ENCODE results near the gene RDH12. TPM values are rescaled to one million over a fixed set of nuclear protein-coding genes. Genes with fewer than 3 reads are reported as not detected.
"Not testable (repeated sequence)": the region's sequence is repeated elsewhere in the genome, so short reads cannot be mapped to it uniquely, and the experiment has no call there.

Gene RDH12
- total RNA-seq, 1 experiment from 2014 or later = 0.27 TPM

GRCh38 chr14:67718265-67718664, 16.6 kb downstream of the RDH12 start (continued):
- TF ChIP-seq SRF (IDR thresholded peaks at IDR 0.05; ENCODE audit: low read depth) = no peak

- H3K4me2 ChIP-seq (ENCODE audit: low read length); H3K4me3 ChIP-seq (replicated peaks in 1 of 2; ENCODE audit: low read depth in 1 of 2, low read length in 2 of 2); DNase-seq (ENCODE audit: low read depth, low spot score); H3K4me1 ChIP-seq (ENCODE audit: control insufficient read depth in 1 of 2, insufficient read depth in 2 of 2, low read length in 2 of 2); H3K27ac ChIP-seq (ENCODE audit: low read depth, low read length); POLR2A ChIA-PET; RAD21 ChIA-PET (ENCODE audit: low non-redundant PET in 1 of 2, low total read pairs in 2 of 2, uncharacterized antibody in 2 of 2, unreplicated experiment in 2 of 2); H3K9me2 ChIP-seq (ENCODE audit: insufficient read depth); H4K20me1 ChIP-seq (ENCODE audit: insufficient read depth); H2AFZ ChIP-seq (ENCODE audit: low read depth, low read length, poor library complexity, severe bottlenecking); H3K9ac ChIP-seq (ENCODE audit: low read length); H3K9me3 ChIP-seq (ENCODE audit: control insufficient read depth in 1 of 2, insufficient read depth in 1 of 2, low read depth in 1 of 2, low read length in 2 of 2); H3K27me3 ChIP-seq (ENCODE audit: insufficient read depth, low read length); BruUV-seq (replicated peaks); H3K36me3 ChIP-seq (ENCODE audit: control insufficient read depth in 1 of 2, insufficient read depth in 2 of 2, low read length in 2 of 2); ATAC-seq; intact Hi-C loops (cut with micrococcal nuclease); H3K79me2 ChIP-seq (ENCODE audit: insufficient read depth, low read length); CTCF ChIA-PET: not testable (repeated sequence)
These were observed 17.7 kb downstream of the RDH12 start for GRCh38 chr14:67719385-67719784.

DNA sequence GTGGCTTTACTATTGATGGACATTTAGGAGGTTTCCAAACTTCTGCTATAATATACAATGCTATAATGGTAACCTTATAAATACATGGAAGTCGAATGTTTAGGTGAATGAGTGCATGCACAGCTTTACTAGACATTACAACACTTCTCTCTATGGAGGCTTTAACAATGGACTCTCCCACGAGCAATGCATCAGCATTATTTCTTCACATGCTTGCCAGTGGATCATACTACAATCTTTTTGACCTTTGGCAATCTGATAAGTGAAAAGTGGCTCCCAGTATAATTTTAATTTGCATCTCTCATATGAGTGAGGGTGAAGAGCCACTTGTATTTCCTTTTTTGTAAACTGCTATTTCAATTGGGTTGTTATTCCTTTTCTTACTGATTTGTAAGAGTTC, 18.2 kb downstream of the RDH12 start:
- H3K9me3 ChIP-seq (ENCODE audit: control insufficient read depth in 1 of 2, insufficient read depth in 1 of 2, low read depth in 1 of 2, low read length in 2 of 2) = no peaks in the 10 kb centered on the region
- H3K27ac ChIP-seq (ENCODE audit: low read depth, low read length) = no peak overlapping the region
- no peaks in the 10 kb centered on the region for H3K9me2 ChIP-seq (ENCODE audit: insufficient read depth)
- H3K4me3 ChIP-seq (replicated peaks in 1 of 2; ENCODE audit: low read depth in 1 of 2, low read length in 2 of 2) = no peak overlapping the region
- H2AFZ ChIP-seq (ENCODE audit: low read depth, low read length, poor library complexity, severe bottlenecking) = no peak overlapping the region
- no TSS peak for BruUV-seq (replicated peaks)
- ATAC-seq (no peak), DNase-seq (ENCODE audit: low read depth, low spot score) (no peak)
- RAD21 ChIA-PET (ENCODE audit: low non-redundant PET in 1 of 2, low total read pairs in 2 of 2, uncharacterized antibody in 2 of 2, unreplicated experiment in 2 of 2) = no interaction called here
- H3K4me2 ChIP-seq (ENCODE audit: low read length) = no peak overlapping the region
- POLR2A ChIA-PET = no interaction called here
- intact Hi-C loops (cut with micrococcal nuclease) = no loop called here
- TF ChIP-seq RAD21 (IDR thresholded peaks at IDR 0.05; ENCODE audit: low read depth) (no peak), ELF1 (IDR thresholded peaks at IDR 0.05; ENCODE audit: borderline replicate concordance, low read depth) (no peak), ZBTB33 (IDR thresholded peaks at IDR 0.05; ENCODE audit: extremely low read depth, insufficient replicate concordance, low read length) (no peak), FOSL1 (IDR thresholded peaks at IDR 0.05; ENCODE audit: low read depth) (no peak), ZFX (IDR thresholded peaks at IDR 0.05) (no peak), EZH2 (IDR thresholded peaks at IDR 0.05) (no peak), CTCF (IDR thresholded peaks at IDR 0.05 in 2 of 3, conservative IDR thresholded peaks at IDR 0.05 in 1 of 3; ENCODE audit: borderline replicate concordance in 1 of 3, insufficient read depth in 1 of 3, low read depth in 2 of 3, low read length in 2 of 3) (no peak)
- TF ChIP-seq, protein P1, sequence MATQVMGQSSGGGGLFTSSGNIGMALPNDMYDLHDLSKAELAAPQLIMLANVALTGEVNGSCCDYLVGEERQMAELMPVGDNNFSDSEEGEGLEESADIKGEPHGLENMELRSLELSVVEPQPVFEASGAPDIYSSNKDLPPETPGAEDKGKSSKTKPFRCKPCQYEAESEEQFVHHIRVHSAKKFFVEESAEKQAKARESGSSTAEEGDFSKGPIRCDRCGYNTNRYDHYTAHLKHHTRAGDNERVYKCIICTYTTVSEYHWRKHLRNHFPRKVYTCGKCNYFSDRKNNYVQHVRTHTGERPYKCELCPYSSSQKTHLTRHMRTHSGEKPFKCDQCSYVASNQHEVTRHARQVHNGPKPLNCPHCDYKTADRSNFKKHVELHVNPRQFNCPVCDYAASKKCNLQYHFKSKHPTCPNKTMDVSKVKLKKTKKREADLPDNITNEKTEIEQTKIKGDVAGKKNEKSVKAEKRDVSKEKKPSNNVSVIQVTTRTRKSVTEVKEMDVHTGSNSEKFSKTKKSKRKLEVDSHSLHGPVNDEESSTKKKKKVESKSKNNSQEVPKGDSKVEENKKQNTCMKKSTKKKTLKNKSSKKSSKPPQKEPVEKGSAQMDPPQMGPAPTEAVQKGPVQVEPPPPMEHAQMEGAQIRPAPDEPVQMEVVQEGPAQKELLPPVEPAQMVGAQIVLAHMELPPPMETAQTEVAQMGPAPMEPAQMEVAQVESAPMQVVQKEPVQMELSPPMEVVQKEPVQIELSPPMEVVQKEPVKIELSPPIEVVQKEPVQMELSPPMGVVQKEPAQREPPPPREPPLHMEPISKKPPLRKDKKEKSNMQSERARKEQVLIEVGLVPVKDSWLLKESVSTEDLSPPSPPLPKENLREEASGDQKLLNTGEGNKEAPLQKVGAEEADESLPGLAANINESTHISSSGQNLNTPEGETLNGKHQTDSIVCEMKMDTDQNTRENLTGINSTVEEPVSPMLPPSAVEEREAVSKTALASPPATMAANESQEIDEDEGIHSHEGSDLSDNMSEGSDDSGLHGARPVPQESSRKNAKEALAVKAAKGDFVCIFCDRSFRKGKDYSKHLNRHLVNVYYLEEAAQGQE (IDR thresholded peaks at IDR 0.05; ENCODE audit: low read depth) = no peak
- TF ChIP-seq, protein P2, sequence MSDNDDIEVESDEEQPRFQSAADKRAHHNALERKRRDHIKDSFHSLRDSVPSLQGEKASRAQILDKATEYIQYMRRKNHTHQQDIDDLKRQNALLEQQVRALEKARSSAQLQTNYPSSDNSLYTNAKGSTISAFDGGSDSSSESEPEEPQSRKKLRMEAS (IDR thresholded peaks at IDR 0.05) = no peak
- H3K9ac ChIP-seq (ENCODE audit: low read length) = no peak overlapping the region
- no peaks in the 10 kb centered on the region for H4K20me1 ChIP-seq (ENCODE audit: insufficient read depth)
- peaks cover 6% of the 10 kb centered on the region; the same call in 1 of the 2 replicates for H3K27me3 ChIP-seq (ENCODE audit: insufficient read depth, low read length)
- CTCF ChIA-PET = no interaction called here
- H3K36me3 ChIP-seq (ENCODE audit: control insufficient read depth in 1 of 2, insufficient read depth in 2 of 2, low read length in 2 of 2) = no peaks in the 10 kb centered on the region
- no peaks in the 10 kb centered on the region for H3K4me1 ChIP-seq (ENCODE audit: control insufficient read depth in 1 of 2, insufficient read depth in 2 of 2, low read length in 2 of 2)
- no peaks in the 10 kb centered on the region for H3K79me2 ChIP-seq (ENCODE audit: insufficient read depth, low read length)
